ENCODE results near the gene HMGCS2.

The HMGCS2 gene

DNA sequence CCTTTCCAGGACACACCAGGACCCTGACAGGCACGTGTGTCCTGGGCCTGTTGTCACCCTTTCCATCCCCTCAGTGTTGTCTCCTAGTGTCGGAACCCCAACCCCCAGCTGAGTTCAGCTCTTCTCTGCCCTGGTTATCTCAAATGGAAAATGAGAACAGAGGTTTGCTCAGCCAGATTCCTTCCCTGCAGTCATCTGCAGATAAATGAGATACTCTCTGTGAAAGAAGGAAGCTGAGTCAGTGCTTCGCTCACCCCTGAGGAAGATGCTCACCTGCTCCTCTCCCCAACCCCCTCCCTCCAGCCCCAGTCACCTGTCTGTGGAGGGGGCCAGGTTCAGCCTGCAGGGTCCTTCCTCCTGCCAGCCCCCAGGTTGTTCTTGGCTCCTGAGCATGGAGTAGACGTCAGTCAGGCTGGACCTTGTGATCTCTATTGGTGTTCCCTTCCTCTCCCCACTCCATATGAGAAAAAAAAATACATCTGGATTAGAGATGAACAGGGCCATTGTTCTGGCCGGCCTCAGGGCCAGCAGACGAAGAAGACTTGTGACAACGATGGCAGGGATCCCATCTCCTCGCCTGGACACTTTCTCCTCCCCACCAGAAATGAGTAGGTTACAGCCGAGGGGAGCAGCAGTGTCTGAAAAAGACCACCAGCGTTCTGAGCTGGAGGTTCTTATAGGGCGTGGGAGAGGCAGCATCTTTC is 36.1 kb downstream of the HMGCS2 start:
- TF ChIP-seq, protein P1, sequence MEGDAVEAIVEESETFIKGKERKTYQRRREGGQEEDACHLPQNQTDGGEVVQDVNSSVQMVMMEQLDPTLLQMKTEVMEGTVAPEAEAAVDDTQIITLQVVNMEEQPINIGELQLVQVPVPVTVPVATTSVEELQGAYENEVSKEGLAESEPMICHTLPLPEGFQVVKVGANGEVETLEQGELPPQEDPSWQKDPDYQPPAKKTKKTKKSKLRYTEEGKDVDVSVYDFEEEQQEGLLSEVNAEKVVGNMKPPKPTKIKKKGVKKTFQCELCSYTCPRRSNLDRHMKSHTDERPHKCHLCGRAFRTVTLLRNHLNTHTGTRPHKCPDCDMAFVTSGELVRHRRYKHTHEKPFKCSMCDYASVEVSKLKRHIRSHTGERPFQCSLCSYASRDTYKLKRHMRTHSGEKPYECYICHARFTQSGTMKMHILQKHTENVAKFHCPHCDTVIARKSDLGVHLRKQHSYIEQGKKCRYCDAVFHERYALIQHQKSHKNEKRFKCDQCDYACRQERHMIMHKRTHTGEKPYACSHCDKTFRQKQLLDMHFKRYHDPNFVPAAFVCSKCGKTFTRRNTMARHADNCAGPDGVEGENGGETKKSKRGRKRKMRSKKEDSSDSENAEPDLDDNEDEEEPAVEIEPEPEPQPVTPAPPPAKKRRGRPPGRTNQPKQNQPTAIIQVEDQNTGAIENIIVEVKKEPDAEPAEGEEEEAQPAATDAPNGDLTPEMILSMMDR (IDR thresholded peaks at IDR 0.05; ENCODE audit: low read depth, low read length, missing control alignments), result no peak
- H3K4me3 ChIP-seq (ENCODE audit: low read depth, low read length), result no peak overlapping the region
- DNase-seq (ENCODE audit: low read depth), result no peak

DNA sequence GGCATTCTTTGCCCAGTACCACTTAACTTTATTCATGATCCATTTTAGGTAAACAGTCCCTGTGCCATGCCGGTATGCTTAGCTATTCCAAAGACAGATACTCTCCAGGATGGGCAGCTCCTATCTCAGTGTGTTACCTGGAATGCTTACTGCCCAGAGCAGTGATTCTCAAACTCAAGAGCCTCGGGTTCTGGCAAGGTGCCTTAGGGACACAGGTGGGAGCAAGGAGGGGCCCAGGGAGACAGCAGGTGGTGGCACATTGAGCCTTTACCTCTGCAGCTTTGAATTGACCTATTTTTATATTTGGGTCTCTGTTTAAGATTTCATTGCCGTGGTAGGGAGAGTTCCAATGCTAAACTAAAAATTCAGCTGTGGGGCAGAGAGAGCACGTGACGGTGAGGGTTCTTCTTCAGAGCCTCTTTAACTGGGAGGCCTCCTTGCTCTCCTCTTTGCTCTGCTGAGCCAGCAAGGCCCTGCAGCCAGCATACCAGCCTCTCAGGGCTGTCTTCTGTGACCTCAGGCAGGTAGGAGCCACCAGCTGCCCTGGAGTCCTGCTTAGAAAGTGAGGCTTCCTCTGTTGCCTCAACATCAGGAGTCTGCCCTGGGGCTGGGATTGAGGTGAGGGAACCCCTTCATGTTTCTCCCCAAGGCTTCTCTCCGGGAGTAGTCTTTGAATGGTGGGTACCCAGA is 36.8 kb downstream of the HMGCS2 start:
- no peak overlapping the region for H3K4me3 ChIP-seq (ENCODE audit: low read depth, low read length)
- TF ChIP-seq, protein P1 (IDR thresholded peaks at IDR 0.05; ENCODE audit: low read depth, low read length, missing control alignments), result no peak

DNA sequence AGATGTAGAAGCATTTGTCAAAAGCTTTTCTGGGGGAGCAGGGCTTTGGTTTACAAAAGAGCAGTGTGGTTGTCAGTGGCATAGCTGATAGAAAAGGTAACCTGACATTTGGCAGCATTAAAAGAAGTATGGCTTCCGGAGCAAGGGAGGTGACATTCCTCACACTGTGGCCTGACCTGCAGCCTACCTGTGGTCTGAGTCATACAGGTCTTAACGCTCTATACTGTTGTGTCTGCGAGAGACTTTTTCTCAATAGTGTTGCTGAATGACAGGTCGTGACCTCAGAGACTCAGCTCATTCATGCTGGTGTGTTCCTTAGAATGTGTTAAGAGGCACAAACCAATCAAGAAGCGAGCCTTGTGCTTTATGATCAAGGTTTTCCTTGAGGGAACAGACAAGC is 37.6 kb downstream of the HMGCS2 start:
- no peak for DNase-seq (ENCODE audit: low read depth)
- no peak overlapping the region for H3K4me3 ChIP-seq (ENCODE audit: low read depth, low read length)
- TF ChIP-seq, protein P1 (IDR thresholded peaks at IDR 0.05; ENCODE audit: low read depth, low read length, missing control alignments), result no peak

More for the DNA sequence above, 36.8 kb downstream of the HMGCS2 start:
- DNase-seq (ENCODE audit: low read depth), result no peak

DNA sequence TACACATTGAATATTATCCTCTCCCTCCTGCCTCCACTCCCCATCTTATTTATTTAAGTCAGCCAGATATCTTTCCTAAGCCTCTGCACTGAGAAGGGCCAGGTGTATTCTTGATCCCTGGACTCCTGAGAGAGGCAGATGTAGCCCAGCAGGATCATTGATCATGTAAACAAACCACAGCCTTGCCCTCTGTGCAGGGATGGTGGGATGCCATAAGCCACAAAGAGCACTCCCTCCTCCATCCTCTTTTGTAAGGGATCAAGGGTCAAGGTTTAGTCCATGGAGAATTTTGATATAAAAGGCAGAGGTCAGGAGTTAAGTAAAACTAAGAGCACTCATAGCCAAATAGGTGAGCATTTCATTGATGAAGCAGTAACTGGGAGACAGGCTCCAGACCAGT is 39.7 kb downstream of the HMGCS2 start:
- H3K4me3 ChIP-seq (ENCODE audit: low read depth, low read length), result no peak overlapping the region
- DNase-seq (ENCODE audit: low read depth), result no peak
- TF ChIP-seq, protein P1 (IDR thresholded peaks at IDR 0.05; ENCODE audit: low read depth, low read length, missing control alignments), result no peak

DNA sequence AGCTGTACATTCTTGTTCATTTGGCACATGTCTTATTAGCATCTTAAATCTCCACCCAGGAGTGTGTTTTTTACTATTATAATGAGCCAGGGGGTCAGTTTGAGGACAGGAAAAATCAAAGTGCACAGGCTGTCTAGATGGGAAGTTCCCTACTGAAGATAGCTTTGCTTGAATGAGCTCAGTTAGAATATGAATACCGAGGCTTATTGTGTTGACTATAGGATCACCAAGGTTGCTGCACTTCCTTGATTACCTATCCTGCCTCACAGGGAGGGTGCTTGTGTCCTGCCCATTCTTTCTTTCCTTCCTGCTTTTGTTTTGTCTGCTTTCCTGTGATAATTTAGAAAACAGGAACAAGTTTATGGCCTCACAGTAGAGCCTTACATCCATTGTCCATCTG is 40.7 kb downstream of the HMGCS2 start:
- no peak for DNase-seq (ENCODE audit: low read depth)
- no peak overlapping the region for H3K4me3 ChIP-seq (ENCODE audit: low read depth, low read length)
- TF ChIP-seq, protein P1 (IDR thresholded peaks at IDR 0.05; ENCODE audit: low read depth, low read length, missing control alignments), result no peak

DNA sequence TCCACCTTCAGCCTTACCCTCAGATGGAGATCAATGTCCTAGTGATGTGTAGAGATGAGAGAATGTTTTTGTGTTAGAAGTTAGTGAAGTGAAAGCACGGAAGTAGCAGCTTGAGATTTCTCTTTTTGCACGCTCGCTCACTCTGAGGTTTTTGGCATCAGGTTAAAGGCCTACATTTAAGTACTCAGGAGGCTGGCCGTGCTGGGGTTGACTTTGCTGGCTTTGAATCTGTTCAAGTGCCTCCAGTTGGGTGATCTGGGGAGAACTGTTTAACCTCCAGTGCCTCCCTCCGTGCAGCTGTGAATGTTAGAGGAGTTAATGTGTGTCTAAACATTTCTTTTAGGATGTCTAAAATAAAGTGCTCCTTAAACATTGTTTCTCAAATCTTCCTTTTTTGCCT is 43.1 kb downstream of the HMGCS2 start:
- no peak overlapping the region for H3K4me3 ChIP-seq (ENCODE audit: low read depth, low read length)
- no peak for DNase-seq (ENCODE audit: low read depth)
- TF ChIP-seq, protein P1 (IDR thresholded peaks at IDR 0.05; ENCODE audit: low read depth, low read length, missing control alignments), result no peak
